Measurements from ENCODE around the gene FAM3D.

The FAM3D gene

GRCh38 chr3:58625196-58625824 is 41.3 kb downstream of the FAM3D start (continued):
- no peak for TF ChIP-seq HOXD13 (CRISPR knock-in tag; IDR thresholded peaks at IDR 0.05; ENCODE audit: borderline replicate concordance)
- TF ChIP-seq ZNF560 (tag by site-specific recombination; IDR thresholded peaks at IDR 0.05; ENCODE audit: borderline replicate concordance) = no peak
- TF ChIP-seq OSR2 (tag by site-specific recombination; IDR thresholded peaks at IDR 0.05) = no peak
- no peak for TF ChIP-seq ATF2 (tag by site-specific recombination; IDR thresholded peaks at IDR 0.05; ENCODE audit: low read depth)

- ChIA-PET POLR2A (no interaction called here), CTCF (no interaction called here)
Observed at GRCh38 chr3:58624550-58624949, 42.0 kb downstream of the FAM3D start.

GRCh38 chr3:58623961-58624360 is 42.6 kb downstream of the FAM3D start:
- Histone ChIP-seq H3K4me1 (ENCODE audit: control insufficient read depth, insufficient read depth, low read length) (no peaks in the 10 kb centered on the region), H3K4me3 (ENCODE audit: low read depth, low read length) (no peak overlapping the region), H3K27ac (ENCODE audit: extremely low read depth, low read depth, low read length) (no peak overlapping the region), H3K9me3 (ENCODE audit: control insufficient read depth, insufficient read depth, low read depth, low read length) (no peaks in the 10 kb centered on the region), H3K36me3 (ENCODE audit: control insufficient read depth in 2 of 2, insufficient read depth in 1 of 2, low read length in 2 of 2) (no peaks in the 10 kb centered on the region)
- POLR2A ChIA-PET = no interaction called here
- TF ChIP-seq ZNF362 (tag by site-specific recombination; IDR thresholded peaks at IDR 0.05) (no peak), GLI4 (tag by site-specific recombination; IDR thresholded peaks at IDR 0.05) (no peak), KLF1 (tag by site-specific recombination; IDR thresholded peaks at IDR 0.05) (no peak), ZNF560 (tag by site-specific recombination; IDR thresholded peaks at IDR 0.05; ENCODE audit: borderline replicate concordance) (no peak), ZNF785 (tag by site-specific recombination; IDR thresholded peaks at IDR 0.05) (no peak), ZNF658 (tag by site-specific recombination; IDR thresholded peaks at IDR 0.05) (no peak), ZNF23 (tag by site-specific recombination; IDR thresholded peaks at IDR 0.05; ENCODE audit: borderline replicate concordance) (no peak)
- CTCF ChIA-PET = no interaction called here

More at GRCh38 chr3:58624550-58624949, 42.0 kb downstream of the FAM3D start:
- H3K9me3 ChIP-seq (ENCODE audit: control insufficient read depth, insufficient read depth, low read depth, low read length) = no peaks in the 10 kb centered on the region
- H3K27ac ChIP-seq (ENCODE audit: extremely low read depth, low read depth, low read length) = no peak overlapping the region
- H3K36me3 ChIP-seq (ENCODE audit: control insufficient read depth in 2 of 2, insufficient read depth in 1 of 2, low read length in 2 of 2) = no peaks in the 10 kb centered on the region
- H3K4me1 ChIP-seq (ENCODE audit: control insufficient read depth, insufficient read depth, low read length) = no peaks in the 10 kb centered on the region
- TF ChIP-seq ZNF670 (tag by site-specific recombination; IDR thresholded peaks at IDR 0.05; ENCODE audit: low read depth) (no peak), ZBTB8A (tag by site-specific recombination; IDR thresholded peaks at IDR 0.05) (no peak), KLF7 (tag by site-specific recombination; IDR thresholded peaks at IDR 0.05; ENCODE audit: borderline replicate concordance) (no peak), ZNF654 (tag by site-specific recombination; IDR thresholded peaks at IDR 0.05; ENCODE audit: low read depth) (no peak), ZNF274 (IDR thresholded peaks at IDR 0.05; ENCODE audit: low read length) (no peak), ZNF274 (tag by site-specific recombination; IDR thresholded peaks at IDR 0.05; ENCODE audit: borderline replicate concordance) (no peak), ZSCAN5A (tag by site-specific recombination; IDR thresholded peaks at IDR 0.05) (no peak), ZNF398 (tag by site-specific recombination; IDR thresholded peaks at IDR 0.05) (no peak), YY1 (tag by site-specific recombination; IDR thresholded peaks at IDR 0.05) (no peak)
- H3K4me3 ChIP-seq (ENCODE audit: low read depth, low read length) = no peak overlapping the region
